GM21529 (cell line): ENCODE results near the gene LMOD2.

ENCODE experiments used
- ATAC-seq: cut with Tn5 transposase; IDR thresholded peaks from one replicate; pipeline ENCODE4 v1.9.1; 2021; ENCODE audit not compliant: unreplicated experiment

The LMOD2 gene

GRCh38 chr7:123669485-123669884, 13.8 kb downstream of the LMOD2 start:
- no peak for ATAC-seq

- ATAC-seq, result no peak
Observed at GRCh38 chr7:123673137-123673732, 17.6 kb downstream of the LMOD2 start.

- ATAC-seq, result no peak
Observed at GRCh38 chr7:123673752-123674398, 18.2 kb downstream of the LMOD2 start.

GRCh38 chr7:123674399-123675180, 18.9 kb downstream of the LMOD2 start:
- ATAC-seq, result no peak

GRCh38 chr7:123675181-123675473, 19.5 kb downstream of the LMOD2 start:
- no peak for ATAC-seq

- ATAC-seq, result no peak
Observed at GRCh38 chr7:123677061-123677715, 21.5 kb downstream of the LMOD2 start.

- ATAC-seq, result no peak
Observed at GRCh38 chr7:123679614-123680013, 23.9 kb downstream of the LMOD2 start.

- ATAC-seq, result no peak
Observed at GRCh38 chr7:123680580-123680979, 24.9 kb downstream of the LMOD2 start.

GRCh38 chr7:123681561-123681960, 25.9 kb downstream of the LMOD2 start:
- ATAC-seq, result no peak

- peak; percentile 79 for ATAC-seq
Observed at GRCh38 chr7:123682690-123683089, 27.0 kb downstream of the LMOD2 start.

GRCh38 chr7:123687161-123687560, 31.5 kb downstream of the LMOD2 start:
- ATAC-seq, result no peak

- ATAC-seq, result no peak
Observed at GRCh38 chr7:123687727-123688126, 32.1 kb downstream of the LMOD2 start.

GRCh38 chr7:123689250-123689649, 33.6 kb downstream of the LMOD2 start:
- no peak for ATAC-seq

GRCh38 chr7:123690550-123690949, 34.9 kb downstream of the LMOD2 start:
- no peak for ATAC-seq

GRCh38 chr7:123692471-123692877, 36.8 kb downstream of the LMOD2 start:
- no peak for ATAC-seq

GRCh38 chr7:123695944-123696677, 40.4 kb downstream of the LMOD2 start:
- no peak for ATAC-seq

- ATAC-seq, result no peak
Observed at GRCh38 chr7:123705211-123705901, 49.7 kb downstream of the LMOD2 start.

GRCh38 chr7:123709525-123709924, 53.9 kb downstream of the LMOD2 start:
- ATAC-seq, result no peak

- no peak for ATAC-seq
Observed at GRCh38 chr7:123710683-123711082, 55.0 kb downstream of the LMOD2 start.

- peak; percentile 39 for ATAC-seq
Observed at GRCh38 chr7:123711832-123712293, 56.2 kb downstream of the LMOD2 start.
